ENCODE results near the gene MEGF10.

- TF ChIP-seq POLR2A (IDR thresholded peaks at IDR 0.05) (no peak), CTCF (IDR thresholded peaks at IDR 0.05) (no peak), POLR2AphosphoS5 (IDR thresholded peaks at IDR 0.05) (no peak), EP300 (IDR thresholded peaks at IDR 0.05) (no peak)
Measured at GRCh38 chr5:127335381-127335780, 44.8 kb downstream of the MEGF10 start.
